Coronary artery (tissue), 2 donors: ENCODE results near the gene TRIM10.

Experiments
- DNase-seq: peaks from one replicate; pipeline ENCODE4 v3.0.0-alpha.2; 2017; ENCODE audit warnings: low spot score
- H3K27ac ChIP-seq, 2 donors: fragments of 200-600 bp; sonication (generic); one replicate each; pipeline ENCODE4 v1.5.1; 2016 to 2019
- H3K4me3 ChIP-seq: fragments of 200-600 bp; sonication (generic); 2 replicates; pipeline ENCODE4 v1.5.1; 2016; ENCODE audit warnings: mild to moderate bottlenecking, moderate library complexity
- TF ChIP-seq, protein P1 (sequence below): fragments of 200-600 bp; sonication (generic); IDR thresholded peaks from one replicate; pipeline ENCODE4 v1.5.1; 2019; ENCODE audit warnings: antibody characterized with exemption

Gene TRIM10

GRCh38 chr6:30188541-30188940 lies 27.5 kb upstream of the TRIM10 start:
- DNase-seq, result no peak
- TF ChIP-seq, protein P1, sequence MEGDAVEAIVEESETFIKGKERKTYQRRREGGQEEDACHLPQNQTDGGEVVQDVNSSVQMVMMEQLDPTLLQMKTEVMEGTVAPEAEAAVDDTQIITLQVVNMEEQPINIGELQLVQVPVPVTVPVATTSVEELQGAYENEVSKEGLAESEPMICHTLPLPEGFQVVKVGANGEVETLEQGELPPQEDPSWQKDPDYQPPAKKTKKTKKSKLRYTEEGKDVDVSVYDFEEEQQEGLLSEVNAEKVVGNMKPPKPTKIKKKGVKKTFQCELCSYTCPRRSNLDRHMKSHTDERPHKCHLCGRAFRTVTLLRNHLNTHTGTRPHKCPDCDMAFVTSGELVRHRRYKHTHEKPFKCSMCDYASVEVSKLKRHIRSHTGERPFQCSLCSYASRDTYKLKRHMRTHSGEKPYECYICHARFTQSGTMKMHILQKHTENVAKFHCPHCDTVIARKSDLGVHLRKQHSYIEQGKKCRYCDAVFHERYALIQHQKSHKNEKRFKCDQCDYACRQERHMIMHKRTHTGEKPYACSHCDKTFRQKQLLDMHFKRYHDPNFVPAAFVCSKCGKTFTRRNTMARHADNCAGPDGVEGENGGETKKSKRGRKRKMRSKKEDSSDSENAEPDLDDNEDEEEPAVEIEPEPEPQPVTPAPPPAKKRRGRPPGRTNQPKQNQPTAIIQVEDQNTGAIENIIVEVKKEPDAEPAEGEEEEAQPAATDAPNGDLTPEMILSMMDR, result no peak
- no peak overlapping the region for H3K27ac ChIP-seq

GRCh38 chr6:30185846-30186484 lies 25.0 kb upstream of the TRIM10 start:
- DNase-seq, result no peak
- Histone ChIP-seq H3K27ac (no peak overlapping the region), H3K4me3 (no peak overlapping the region)
- TF ChIP-seq, protein P1, result no peak

More at GRCh38 chr6:30188541-30188940, 27.5 kb upstream of the TRIM10 start:
- no peak overlapping the region for H3K4me3 ChIP-seq

DNA sequence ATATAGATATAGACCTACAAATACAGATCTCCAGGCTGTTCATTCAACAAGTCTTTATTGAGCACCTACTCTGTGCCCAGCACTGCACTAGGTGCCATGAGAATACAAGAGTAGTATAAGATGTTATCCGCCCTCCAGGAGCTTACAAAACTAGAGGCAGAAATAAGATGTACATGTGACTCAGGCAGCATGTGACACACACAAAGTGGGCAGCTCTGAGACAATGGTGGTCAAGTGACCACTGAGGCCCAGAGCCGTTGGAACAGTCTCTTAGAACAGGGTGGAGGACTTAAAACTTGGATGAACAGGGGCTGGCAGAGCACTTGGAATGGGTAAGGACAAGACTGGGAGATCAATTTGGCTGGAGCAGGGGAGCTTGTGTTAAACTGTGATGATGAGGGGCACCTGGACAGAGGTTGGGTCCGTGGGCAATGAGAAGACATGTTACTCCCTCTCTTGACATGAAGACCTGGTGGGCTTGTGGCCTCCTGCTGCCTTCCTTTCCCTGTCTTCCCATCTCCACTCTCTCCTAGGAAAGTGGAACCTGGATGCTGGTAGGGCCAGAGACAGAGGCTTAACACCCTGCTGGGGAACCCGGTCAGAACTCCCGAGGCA lies 23.5 kb upstream of the TRIM10 start:
- TF ChIP-seq, protein P1, result no peak
- DNase-seq, result no peak
- Histone ChIP-seq H3K4me3 (no peak overlapping the region), H3K27ac (no peak overlapping the region)

GRCh38 chr6:30180145-30180544 lies 19.1 kb upstream of the TRIM10 start:
- TF ChIP-seq, protein P1, result no peak
- H3K27ac ChIP-seq, result no peak overlapping the region
- H3K4me3 ChIP-seq, result no peak overlapping the region
- no peak for DNase-seq

- H3K4me3 ChIP-seq, result no peak overlapping the region
- no peak for DNase-seq
- TF ChIP-seq, protein P1, result no peak
- no peak overlapping the region for H3K27ac ChIP-seq
Measured at GRCh38 chr6:30178837-30179236, 17.8 kb upstream of the TRIM10 start.

DNA sequence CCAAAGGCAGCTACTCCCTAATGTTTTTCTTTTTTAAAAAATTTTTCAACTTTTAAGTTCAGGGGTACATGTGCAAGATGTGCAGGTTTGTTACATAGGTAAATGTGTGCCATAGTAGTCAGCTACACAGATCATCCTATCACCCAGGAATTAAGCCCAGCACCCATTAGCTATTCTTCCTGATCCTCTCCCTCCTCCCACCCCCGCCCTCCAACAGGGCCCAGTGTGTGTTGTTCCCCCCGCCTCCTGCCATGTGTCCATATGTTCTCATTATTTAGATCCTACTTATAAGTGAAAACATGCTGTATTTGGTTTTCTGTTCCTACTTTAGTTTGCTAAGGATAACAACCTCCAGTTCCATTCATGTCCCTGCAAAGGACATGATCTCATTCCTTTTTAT lies 14.8 kb upstream of the TRIM10 start:
- Histone ChIP-seq H3K4me3 (no peak overlapping the region), H3K27ac (no peak overlapping the region)
- TF ChIP-seq, protein P1, result no peak
- DNase-seq, result no peak

GRCh38 chr6:30172681-30173080 lies 11.7 kb upstream of the TRIM10 start:
- TF ChIP-seq, protein P1, result no peak
- H3K27ac ChIP-seq, result no peak overlapping the region
- no peak overlapping the region for H3K4me3 ChIP-seq
- no peak for DNase-seq
